Activated T-cell treated with anti-CD3 and anti-CD28 coated beads for 24 hours (primary cell): ENCODE data around the gene ADGRL2.

Source experiments
- DNase-seq: peaks from one replicate; pipeline ENCODE4 v3.0.0-alpha.2; 2020; ENCODE audit warnings: low read depth

ADGRL2 gene

DNA sequence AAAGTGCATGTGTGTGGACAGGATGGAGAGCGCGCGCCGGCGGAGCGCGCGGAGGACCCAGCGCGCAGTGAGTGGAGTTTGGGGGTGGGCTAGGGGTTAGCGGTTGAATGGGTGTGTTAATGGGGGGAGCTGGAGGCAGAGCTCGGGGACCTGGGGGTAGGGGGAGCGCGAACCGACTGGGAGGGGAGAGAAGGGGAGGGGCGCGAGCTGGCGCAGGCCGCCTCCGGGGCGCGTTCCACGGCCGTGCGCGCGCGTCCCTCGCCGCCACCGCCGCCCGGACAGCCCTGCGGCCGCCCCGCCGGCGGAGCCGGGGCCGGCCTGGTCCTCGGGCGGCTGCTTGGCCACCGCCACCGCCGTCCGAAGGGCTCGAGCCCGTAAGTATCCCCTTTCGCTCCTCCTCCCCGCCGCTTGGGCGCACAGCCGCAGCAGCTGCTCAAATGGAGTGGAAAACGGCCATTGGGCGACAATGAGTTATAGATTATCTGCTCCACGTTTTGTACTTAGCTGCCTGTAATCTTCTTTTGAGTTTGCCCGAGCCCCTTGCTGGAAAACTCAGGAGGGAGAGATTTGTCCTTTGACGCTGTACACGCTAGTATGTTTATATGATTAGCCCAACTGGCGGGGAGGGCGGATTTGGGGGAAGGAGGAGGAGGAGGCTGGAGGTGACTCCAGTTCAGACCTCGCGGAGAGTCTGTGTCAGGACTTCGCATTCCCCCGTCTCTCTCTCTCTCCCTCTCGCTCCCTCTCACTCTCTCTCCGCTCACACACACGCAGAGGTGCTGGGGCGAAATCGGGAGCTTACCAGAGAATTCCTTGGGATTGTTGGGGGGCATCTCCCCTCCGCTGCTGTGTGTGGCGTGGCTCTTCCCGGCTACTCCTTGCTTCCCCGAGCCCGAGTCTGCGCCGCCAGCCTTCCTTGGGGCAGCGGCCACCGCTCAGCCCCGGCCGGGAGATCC is at the start of gene ADGRL2:
TSS of gene ADGRL2 (plus strand) at position 240 of the 956 bp plus-strand sequence. CDS start 36,051 bp downstream, outside the sequence.
- no peak for DNase-seq

DNA sequence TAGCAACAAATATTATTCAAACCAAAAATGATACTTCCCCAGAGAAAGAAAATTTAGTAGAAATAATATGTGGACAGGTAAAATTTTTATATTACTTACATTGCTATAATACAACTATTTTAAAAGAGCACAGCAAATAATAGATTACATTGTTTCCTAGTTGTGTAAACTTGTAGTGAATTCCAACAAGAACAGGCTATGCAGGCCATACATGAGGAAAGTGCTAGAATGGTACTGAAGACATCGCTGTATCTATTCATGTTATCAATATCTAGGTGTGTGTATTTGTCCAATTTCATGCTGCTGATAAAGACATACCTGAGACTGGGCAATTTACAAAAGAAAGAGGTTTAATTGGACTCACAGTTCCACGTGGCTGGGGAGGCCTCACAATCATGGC is 47.9 kb upstream of the ADGRL2 start:
- DNase-seq, result no peak

DNA sequence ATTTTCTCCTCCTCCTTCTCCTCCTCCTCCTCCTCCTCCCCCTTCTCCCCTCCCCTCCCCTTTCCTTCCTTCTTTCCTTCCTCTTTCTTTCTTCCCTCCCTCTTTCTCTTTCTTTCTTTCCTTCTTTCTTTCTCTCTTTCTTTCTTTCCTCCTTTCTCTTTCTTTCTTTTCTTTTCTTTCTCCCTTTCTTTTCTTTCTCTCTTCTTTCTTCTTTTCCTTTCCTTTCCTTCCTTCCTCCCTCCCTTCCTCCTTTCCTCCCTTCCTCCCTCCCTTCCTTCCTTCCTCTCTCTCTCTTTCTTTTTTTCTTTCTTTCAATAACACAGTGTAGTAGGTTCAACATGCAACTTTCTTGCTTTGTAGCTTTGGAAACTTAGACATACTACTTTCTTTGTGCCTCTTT is 46.3 kb upstream of the ADGRL2 start:
- no peak for DNase-seq

DNA sequence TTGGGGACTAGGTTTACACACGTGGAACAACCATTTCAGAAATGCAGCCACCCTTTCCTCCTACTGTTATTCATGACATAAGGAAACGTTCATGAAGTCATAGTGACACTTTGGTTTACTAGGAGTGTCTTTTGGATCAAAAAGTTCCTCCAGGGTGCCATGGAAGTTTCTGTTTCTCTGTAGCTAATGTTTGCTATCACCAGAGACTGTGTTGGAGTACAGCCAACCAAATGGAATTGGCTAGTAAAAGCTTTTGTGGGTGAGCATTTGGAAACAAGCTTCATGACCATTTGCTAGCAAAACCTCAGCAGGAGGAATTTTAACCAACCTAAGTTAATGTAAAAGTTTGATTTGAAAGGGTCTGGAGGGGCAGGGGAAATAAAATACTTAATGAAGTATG is 43.9 kb upstream of the ADGRL2 start:
- DNase-seq, result no peak

DNA sequence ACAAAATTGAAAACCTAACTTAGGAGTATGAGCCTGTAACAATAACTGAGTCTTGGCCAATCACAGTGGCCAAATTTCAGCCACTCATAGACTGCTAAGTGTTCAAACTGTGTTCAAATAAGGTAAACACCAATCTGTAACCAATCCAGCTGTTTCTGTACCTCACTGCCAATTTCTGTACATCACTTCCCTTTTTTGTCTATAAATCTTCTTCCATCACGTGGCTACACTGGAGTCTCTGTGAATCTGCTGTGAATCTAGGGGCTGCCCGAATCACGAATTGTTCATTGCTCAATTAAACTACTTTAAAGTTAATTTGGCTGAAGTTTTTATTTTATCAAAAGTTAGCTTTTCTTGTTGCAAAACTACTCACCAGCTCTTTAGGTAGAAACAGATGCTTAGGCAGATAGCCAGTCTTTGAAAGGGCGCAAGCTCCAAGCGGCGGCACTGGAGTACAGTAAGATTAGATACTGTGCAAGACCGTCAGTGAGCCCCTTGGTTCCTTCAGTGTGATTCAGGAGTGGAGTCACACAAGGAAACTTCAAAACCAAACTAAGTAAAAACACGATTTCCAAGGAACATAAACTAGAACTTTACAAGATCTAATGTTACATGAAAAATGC is 43.2 kb upstream of the ADGRL2 start:
- no peak for DNase-seq

DNA sequence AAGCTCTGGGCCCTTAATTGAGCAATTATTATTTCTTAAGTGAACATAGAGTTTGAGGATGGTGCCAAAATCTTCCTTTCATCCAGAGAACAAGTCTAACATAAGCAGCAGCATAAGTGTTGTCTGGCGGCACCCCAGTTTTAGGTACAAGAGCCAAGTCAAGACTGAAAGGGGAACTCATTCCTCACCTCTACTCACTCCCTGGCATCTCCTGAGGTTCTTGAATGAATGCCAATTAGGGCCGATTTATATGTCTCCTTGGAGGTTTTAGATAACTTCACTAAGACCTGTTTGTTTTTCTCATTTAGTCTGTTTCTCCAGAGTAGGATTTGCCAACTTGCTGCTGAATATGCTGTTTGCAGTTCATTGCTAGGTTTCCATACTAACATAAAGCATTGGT is 42.6 kb upstream of the ADGRL2 start:
- no peak for DNase-seq

DNA sequence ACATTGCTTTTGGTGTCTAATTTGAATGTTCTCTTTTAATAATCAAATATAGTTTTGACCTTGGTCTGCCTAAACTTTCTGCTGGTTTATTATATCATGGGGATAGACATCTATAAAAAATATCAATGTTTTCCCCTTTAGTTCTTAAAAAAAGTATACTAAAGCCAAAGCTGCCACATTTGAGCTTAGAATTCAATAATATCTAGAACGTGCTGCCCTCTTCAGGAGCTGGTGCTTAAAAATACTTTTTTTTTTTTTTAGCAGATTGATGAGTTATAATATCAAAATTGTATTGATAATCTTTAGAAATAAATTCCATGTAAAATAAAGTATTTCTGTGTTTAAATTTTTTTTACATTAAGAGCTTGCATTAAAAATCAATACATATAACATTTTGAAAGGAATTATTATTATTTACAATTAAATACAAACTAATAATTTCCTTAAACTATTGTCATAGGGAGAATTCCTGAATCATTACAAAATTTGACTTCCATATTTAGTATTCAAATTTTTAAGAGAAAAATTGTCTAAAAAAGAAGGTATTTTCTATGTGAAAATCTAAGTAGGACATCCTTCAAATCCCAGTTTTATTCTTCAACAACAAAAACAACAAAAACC is 40.1 kb upstream of the ADGRL2 start:
- DNase-seq, result no peak

DNA sequence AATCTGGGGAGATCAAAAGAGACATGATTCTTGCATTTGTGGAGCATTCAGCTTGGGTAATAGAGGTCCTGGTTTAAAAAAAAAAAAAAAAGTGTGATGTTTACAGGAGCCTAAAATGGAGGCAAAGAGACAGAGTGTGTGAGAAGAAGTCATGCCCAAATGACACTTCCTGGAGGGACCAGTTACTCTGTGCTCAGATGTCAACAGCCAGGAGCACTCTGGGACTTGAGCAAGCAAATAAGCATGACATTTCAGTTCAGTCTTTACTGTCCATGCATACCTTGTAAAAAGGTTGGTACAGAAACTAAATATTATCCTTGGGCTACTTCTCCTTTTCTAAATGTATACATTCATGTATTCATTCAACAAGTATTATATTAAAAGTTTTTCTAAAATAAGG is 25.2 kb upstream of the ADGRL2 start:
- no peak for DNase-seq

DNA sequence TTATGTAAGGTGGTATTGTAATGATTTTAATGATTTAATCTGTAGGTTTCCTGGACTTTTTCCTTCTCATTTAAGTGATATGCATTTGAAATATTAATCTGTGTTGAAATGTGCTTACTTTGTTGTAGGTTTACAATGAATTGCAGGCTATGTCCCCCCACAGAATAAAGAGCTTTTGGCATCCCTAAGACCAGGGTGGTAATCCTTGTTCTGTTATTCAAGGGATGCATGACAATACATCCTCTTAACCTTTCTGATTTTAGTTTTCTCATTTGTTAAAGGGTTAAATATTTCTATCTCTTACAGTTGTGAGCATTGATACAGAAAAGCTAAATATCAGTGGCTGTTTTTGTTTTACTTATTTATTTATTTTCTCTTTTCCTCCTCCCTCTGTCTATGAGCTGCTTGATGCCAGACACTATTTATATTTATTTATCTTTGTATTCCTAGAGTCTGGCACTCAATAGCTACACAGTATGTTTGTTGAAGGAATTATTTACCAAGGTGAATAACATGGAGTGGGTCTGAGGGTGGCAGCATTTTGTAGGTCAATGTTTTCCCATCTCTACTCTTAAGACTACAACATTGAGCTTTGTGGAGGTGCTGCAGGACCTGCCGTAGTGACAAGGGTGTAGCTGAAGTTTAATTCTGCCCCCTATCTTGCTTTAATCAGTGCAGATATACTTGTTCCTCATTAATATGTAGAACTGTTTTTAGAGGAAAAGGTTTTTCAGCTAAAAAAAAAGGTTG is 19.9 kb upstream of the ADGRL2 start:
- DNase-seq, result no peak

DNA sequence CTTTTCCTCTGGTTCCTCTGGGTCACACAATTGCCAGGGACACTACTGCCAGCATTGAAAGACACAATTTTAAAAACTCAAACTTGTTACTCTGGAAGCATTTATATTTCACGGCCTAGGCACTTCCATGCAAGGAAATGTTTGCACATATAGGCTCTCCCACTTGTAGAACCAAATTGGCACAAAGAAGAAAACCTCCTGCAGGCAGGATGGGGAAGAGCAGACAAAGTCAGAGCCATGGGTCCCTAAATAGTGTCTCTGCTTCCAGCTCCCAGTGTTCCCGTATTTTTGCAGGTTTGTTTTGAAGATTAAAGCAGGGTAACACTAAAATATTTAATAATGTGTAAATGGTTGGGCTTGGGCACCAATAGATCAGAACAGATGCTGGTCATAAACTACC is 19.0 kb upstream of the ADGRL2 start:
- DNase-seq, result no peak

DNA sequence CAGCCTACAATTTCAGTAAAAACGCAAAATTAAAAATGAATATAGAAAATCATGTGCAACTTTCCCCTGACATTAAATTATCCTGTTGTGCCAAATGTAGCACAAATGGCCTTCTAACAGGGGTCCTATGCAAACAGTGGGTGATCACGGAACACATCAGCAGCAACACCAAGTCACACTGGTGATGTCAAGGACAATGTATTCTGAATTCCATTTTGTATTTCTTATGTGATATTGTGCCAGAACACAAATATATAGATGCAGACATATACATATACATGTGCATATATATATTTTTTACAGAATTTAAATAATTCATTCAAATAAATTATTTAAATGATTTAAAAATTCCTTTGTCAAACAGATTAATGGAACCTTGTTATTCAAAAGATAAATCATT is 8.6 kb upstream of the ADGRL2 start:
- no peak for DNase-seq

DNA sequence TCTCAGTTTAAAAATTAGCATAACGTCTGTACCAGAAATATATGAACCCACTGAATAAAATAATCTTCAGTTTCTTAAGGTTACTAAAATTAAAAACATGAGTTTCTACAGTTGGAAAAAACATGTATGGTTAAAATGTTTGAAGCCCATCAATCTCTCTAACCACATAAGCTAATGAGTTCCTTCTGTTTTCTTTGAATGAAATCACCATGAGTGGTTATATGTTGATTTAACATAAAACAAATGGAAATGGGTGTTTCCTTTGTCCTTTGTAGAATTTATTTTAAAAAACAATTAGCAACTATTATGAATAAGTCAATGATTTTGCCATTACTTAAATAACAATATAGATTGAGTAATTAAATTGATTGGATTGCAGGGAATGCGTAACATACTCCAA is 3.0 kb upstream of the ADGRL2 start:
- no peak for DNase-seq

DNA sequence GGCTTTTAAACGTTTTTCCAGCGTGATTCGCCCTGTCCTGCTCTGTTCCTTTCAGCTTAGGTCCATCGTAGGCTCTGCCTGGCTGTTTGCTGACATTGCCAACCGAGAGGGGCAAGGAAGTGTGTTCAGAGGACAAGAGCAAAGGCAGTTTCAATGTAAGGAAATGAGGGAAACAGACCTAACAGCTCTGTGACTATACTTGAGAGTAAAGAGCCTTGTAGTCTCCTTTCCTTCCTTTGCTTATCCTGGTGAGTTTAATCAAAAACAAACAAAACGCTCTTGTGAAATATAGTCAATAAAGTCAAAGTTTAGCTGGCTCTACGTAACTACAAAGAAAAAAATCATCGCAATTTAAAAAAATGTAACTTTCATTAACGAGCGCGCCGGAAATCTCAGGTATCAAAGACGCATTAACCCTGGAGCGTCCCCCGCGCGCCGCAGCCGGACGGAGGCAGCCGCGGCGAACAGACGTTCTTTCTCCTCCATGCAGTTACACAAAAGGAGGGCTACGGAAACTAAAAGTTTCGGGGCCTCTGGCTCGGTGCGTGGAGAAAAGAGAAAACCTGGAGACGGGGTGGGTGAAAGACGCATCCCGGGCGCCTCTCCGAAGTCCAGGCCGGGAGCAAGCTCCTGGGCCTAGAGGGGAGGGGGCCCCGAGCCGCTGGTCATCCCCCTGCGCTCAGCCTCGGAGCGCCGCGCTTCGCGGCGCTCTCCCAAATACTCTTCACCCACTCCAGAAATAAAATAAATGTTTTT is 617 bp upstream of the ADGRL2 start:
- no peak for DNase-seq

DNA sequence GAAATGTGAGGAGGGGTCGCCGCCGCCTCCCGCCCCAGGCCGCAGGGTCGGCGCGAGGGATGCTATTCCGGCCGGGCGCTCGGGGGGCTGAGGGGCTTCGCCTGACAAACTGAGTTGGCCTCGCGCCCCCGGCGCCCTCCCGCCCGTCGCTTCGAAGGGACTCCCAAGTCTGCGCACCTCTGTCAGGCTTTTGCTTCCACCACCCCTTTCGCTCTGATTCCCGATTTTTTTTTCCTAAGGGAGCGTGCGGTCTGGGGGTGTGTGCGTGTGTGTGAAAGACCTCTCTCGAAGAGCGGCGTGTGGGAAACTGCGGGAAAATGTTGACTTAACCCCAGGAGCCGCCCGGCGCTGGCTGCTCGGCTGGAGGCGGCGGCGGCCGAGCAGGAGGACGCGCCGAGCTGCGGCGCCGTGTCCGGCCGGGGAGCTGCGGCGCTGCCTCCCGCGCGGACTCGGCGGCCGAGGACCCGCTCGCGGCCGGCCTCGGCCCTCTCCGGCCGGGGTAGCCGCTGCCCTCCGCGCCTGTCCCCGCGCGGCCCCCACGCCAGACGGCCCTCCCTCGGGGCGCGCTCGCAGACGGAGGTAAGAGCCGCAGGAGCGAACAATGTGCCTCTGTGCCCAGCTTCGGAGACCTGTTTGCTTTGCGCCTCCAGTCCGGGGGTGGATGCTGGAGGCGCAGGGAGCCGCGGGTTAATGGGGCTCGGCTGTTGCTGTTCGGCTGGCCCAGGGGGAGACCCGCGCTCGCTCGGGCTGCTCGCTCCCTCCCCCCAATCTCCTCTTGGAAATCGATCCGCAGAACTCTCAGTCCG is 1.1 kb downstream of the ADGRL2 start:
- DNase-seq, result no peak

DNA sequence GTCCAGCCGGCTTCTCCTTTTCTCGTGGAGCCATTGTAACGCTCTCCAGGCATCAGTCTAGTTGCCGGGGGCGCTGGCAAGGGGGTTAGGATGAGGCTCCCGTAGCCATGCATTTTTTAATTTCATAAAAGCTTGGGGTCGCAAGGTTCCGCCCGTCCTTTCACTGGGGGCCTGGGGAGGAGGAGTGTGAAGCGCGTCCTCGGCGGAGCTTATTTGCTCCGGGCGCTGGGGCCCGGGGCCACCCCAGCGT is 1.6 kb downstream of the ADGRL2 start:
- no peak for DNase-seq

DNA sequence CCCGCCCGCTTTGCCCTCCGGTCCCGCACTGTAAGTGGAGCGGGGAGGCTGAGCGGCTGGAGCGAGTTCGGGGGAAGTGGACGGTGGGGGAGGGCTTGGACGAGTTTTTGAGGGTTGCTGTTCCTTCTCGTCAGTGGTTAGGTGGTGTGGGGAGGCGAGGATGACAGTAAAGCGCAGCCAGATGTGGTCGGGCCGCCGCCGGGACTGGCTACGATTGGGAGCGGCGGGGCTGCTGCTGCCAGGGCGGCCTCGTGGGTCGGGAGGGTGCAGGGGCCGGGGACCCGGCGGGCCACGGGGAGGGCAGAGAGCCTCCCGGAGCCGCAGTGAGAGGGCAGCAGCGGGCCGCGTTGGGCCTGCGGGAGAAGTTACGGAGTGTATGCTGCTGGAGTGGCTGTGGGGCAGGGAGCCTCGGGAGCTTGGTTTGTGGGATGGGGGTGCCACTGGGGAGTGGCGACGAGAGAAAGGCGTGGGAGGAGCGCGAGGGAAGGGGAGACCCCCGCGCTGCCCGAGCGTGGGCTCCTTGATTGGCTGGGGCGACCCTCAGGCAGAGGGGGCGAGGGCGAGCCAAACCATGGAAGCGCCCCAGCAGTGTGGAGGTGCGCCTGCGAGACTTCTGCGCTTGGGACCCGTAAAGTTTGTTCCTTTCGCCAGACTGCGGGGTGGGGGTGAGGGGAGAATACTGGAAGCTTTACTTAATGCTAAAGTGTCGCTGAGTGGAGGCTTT is 2.1 kb downstream of the ADGRL2 start:
- no peak for DNase-seq

DNA sequence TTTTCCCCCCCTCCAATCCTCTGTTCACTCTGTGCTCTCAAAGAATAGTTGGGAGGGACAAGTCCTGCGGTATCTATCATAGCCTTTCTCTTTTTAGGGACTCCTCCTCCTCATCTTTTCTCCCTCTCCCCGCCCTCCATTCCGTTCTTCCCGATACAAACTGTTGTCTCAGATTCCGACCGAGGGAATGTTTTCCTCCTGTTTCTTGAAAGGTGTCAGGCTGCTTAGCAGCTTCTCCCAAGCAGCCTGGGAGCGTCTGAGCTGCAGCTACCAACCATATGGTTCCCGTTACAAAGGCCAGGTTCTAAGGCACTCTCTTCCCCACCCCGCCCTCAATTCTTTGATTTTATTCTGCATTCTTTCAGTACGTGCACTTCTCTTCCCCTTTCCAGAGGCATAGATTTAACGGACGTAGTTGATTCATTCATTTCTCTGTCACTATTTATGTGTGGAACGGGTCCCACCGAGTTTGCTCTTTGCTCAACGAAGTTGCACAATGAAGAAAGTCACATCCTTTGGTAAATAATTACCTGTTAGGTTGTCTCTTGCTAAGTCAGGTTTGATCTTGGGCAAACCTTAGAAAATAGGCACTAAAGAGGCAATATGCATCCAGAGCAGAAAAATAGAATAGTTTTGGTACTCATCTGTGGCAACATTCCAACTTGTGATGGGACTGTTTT is 2.8 kb downstream of the ADGRL2 start:
- DNase-seq, result no peak

DNA sequence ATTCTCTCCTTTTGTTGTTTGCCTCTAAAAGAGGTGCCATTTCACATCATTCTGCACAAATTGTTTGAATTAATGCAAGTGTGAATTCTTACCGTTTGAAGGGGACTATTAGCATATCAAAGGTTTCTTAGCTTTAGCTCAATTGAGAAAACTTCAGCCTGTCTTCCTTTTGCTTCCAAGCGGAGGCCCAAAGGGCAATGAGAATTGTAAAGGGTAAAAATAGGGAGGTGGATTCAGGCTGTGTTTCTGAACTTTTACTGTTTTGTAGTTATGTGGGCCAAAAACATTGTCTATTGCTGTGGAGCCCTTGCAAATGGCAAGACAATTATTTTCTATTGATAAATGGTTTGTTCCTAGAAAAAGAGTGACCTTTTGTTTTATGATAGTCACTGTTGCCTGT is 3.6 kb downstream of the ADGRL2 start:
- no peak for DNase-seq

DNA sequence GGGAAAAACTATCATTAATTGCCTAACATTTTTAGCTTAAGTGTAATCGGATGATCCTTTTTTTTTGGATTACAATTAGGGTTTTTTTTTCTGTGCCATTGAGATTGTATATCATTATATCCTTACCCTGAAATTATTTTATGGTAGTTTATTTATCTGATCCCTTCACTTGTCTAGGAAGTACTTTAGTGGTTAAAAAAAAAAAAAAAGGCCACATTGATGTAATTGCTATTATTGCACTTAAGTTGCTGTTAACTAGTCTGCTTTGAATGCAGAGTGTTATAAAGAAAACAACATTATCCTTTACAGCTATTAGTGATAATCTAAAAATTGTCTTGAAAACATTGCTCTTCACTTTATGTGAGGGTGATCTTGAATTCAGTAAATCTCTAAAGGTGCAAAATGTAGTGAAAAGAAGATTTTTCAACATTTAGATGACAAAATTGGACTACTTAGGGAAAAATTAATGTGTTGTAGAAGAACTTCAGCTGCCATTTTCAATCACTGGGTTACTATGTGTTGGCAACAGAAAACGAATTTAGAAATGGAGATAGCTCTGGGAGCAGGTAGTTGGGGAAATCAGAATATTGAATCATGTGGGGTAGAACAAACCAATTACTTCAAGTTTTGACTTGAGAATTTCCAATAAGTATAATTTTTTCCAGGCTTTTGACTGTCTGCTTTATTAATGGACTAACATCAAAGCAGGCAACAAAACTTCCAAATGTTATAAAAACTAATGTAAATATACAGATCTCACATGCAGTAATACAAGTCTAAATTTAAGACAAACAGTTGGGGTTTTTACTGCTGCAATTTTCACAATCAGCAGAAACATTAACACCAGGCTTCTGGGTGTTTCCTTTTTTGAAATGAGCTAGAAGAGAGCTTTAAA is 5.0 kb downstream of the ADGRL2 start:
- no peak for DNase-seq
